ENCODE results near the gene C12orf57.

GRCh38 chr12:6957741-6958608 is 14.2 kb downstream of the C12orf57 start:
- TF ChIP-seq CTCF (IDR thresholded peaks at IDR 0.05; ENCODE audit: insufficient read depth, low read length): no peak
- no peak for TF ChIP-seq REST (IDR thresholded peaks at IDR 0.05; ENCODE audit: insufficient replicate concordance, low read depth)
- no peak for TF ChIP-seq POLR2AphosphoS5 (IDR thresholded peaks at IDR 0.05; ENCODE audit: low read depth)
- no peak for TF ChIP-seq GABPA (IDR thresholded peaks at IDR 0.05; ENCODE audit: low read depth)
